GM21390 (cell line): ENCODE data around the gene MALAT1.
A peak's percentile ranks its signal among the peaks of the same experiment; 100 is the strongest.

ENCODE experiments used
- ATAC-seq: cut with Tn5 transposase; IDR thresholded peaks from one replicate; pipeline ENCODE4 v1.9.1; 2021; ENCODE audit not compliant: unreplicated experiment

MALAT1 gene

GRCh38 chr11:65537620-65538231 lies 38.9 kb downstream of the MALAT1 start:
- ATAC-seq = no peak

- no peak for ATAC-seq
Measured at GRCh38 chr11:65538232-65538914, 39.5 kb downstream of the MALAT1 start.

- no peak for ATAC-seq
Measured at GRCh38 chr11:65538915-65539743, 40.3 kb downstream of the MALAT1 start.

- ATAC-seq = peak; percentile 48
Measured at GRCh38 chr11:65539744-65540289, 41.0 kb downstream of the MALAT1 start.

- peak; percentile 50 for ATAC-seq
Measured at GRCh38 chr11:65540290-65541092, 41.6 kb downstream of the MALAT1 start.

GRCh38 chr11:65541093-65541982 lies 42.5 kb downstream of the MALAT1 start:
- ATAC-seq = no peak

GRCh38 chr11:65542738-65543390 lies 44.0 kb downstream of the MALAT1 start:
- ATAC-seq = no peak

GRCh38 chr11:65545853-65546216 lies 47.0 kb downstream of the MALAT1 start:
- ATAC-seq = no peak

GRCh38 chr11:65546217-65546958 lies 47.5 kb downstream of the MALAT1 start:
- peak; percentile 60 for ATAC-seq

- ATAC-seq = no peak
Measured at GRCh38 chr11:65547446-65548125, 48.7 kb downstream of the MALAT1 start.

- ATAC-seq = no peak
Measured at GRCh38 chr11:65548395-65548794, 49.5 kb downstream of the MALAT1 start.

- ATAC-seq = no peak
Measured at GRCh38 chr11:65549096-65549495, 50.3 kb downstream of the MALAT1 start.

- no peak for ATAC-seq
Measured at GRCh38 chr11:65551572-65552387, 52.9 kb downstream of the MALAT1 start.

GRCh38 chr11:65552388-65552951 lies 53.6 kb downstream of the MALAT1 start:
- ATAC-seq = no peak

- no peak for ATAC-seq
Measured at GRCh38 chr11:65553301-65554001, 54.6 kb downstream of the MALAT1 start.

- no peak for ATAC-seq
Measured at GRCh38 chr11:65554057-65554818, 55.4 kb downstream of the MALAT1 start.
